HFFc6 (cell line): Measurements from ENCODE around the gene ICA1L. TPM values are rescaled to one million over a fixed set of nuclear protein-coding genes. Genes with fewer than 3 reads are reported as not detected.
"Not testable (repeated sequence)": the region's sequence is repeated elsewhere in the genome, so short reads cannot be mapped to it uniquely, and the experiment has no call there.

Experiments
- DNase-seq: peaks from one replicate; pipeline ENCODE4 v3.0.0-alpha.2; 2018
- H3K27ac Mint-ChIP-seq: 2 replicates; pipeline ENCODE4 v1.8.0; 2020; ENCODE audit warnings: mild to moderate bottlenecking, mixed read lengths
- H3K27me3 Mint-ChIP-seq: 2 replicates; pipeline ENCODE4 v1.8.0; 2021; ENCODE audit warnings: mild to moderate bottlenecking, moderate library complexity, mixed read lengths; ENCODE audit not compliant: insufficient read depth
- H3K36me3 Mint-ChIP-seq: 2 replicates; pipeline ENCODE4 v1.8.0; 2021; ENCODE audit warnings: low read depth, mixed read lengths
- H3K4me1 Mint-ChIP-seq: 2 replicates; pipeline ENCODE4 v1.8.0; 2020; ENCODE audit warnings: low read depth, mixed read lengths
- H3K4me3 Mint-ChIP-seq: 2 replicates; pipeline ENCODE4 v1.8.0; 2020; ENCODE audit warnings: mild to moderate bottlenecking, moderate library complexity, mixed read lengths
- H3K9me3 Mint-ChIP-seq: 2 replicates; pipeline ENCODE4 v1.8.0; 2020; ENCODE audit warnings: mild to moderate bottlenecking, mixed read lengths
- CTCF ChIP-seq: fragments of 200-600 bp; sonication (generic); IDR thresholded peaks from 2 replicates; pipeline ENCODE4 v1.5.0; 2021; ENCODE audit warnings: antibody characterized with exemption, mild to moderate bottlenecking
- long read RNA-seq: library from polyadenylated mRNA; unstranded; transcript quantifications from one replicate; pipeline ENCODE4 v2.0.0, GENCODE V29; 2019
- total RNA-seq, 6 experiments: library from RNA; stranded (reverse); fragmentation: NEBNext Ultra II Directional; extraction: Animal tissue kit (Norgen Biotek cat#: 25700); gene quantifications; 2 replicates in 1 of 6; 3 replicates in 5 of 6; pipeline ENCODE4 v1.2.3, GENCODE V29; 2021

The ICA1L gene
- total RNA-seq = 1 to 10 TPM; 2.6 to 4.5 (median 3.2) TPM
- long read RNA-seq, partial matches to known transcripts = 0 of 1 reads
- long read RNA-seq, other reads (novel, unspliced or antisense) = 0 of 1 reads

DNA sequence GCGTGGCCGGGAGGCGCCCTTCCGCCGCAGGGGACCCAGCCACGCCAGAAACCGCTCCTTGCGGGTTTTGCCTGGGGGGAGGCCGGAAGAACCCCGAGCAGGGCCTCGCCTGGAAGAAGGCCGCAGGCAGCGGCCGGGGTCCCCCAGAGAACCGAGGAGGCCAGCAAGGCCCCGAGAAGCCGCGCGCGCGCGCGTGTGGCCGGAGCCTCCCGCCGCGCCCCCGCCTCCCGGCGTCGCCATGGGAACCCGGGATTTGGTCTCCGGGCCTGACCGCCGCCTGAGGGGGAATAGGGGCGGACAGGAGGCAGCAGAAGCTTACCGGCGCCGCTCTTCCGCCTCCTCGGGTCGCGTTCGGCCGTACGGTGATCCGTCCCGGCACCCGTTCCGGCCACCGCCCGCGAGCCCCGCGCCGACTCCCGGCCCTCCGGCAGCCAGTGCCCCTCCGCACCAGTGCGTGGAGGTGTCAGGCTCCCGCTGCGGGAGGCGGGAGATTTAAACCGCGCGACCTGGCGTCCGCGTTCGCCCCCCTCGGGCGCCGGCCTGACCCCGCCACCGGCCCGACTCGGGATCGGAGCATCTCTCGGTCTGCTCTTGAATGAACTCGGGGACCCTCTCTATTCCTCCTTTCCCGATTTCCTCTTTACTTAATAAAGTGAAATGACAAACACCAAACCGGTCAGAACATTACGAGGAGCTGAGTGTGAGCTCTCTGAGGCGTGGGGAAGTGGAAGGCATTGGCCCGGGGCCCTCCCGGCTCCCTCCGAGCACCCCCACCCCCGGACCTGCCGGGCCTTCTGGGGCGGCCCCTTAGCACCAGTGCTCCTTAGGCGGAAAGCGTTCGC lies at the start of gene ICA1L:
Gene ICA1L (minus strand): TSS at position 467 of the 842 bp plus-strand sequence. CDS start 42,757 bp downstream, outside the sequence.
- Mint-ChIP-seq H3K4me1 (peaks cover 21% of the 10 kb centered on the region), H3K4me3 (peak within 1 kb of the TSS; percentile 95), H3K27me3 (no peaks in the 10 kb centered on the region), H3K27ac (peak within 1 kb of the TSS; percentile 90), H3K36me3 (no peaks in the 10 kb centered on the region), H3K9me3 (no peaks in the 10 kb centered on the region)
- peak; percentile 50 for DNase-seq
- TF ChIP-seq CTCF = no peak

GRCh38 chr2:202918860-202919259 lies 47.3 kb upstream of the ICA1L start:
- no peak for DNase-seq
- TF ChIP-seq CTCF = no peak
- Mint-ChIP-seq H3K27ac (no peak overlapping the region), H3K27me3 (peaks cover 2% of the 10 kb centered on the region; the same call in 1 of the 2 replicates), H3K36me3 (peaks cover 6% of the 10 kb centered on the region), H3K9me3 (peaks cover 4% of the 10 kb centered on the region; the same call in 1 of the 2 replicates), H3K4me3 (no peak overlapping the region), H3K4me1 (no peaks in the 10 kb centered on the region)

- not testable (repeated sequence) for H3K36me3 Mint-ChIP-seq, DNase-seq, H3K9me3 Mint-ChIP-seq, H3K27me3 Mint-ChIP-seq
- Mint-ChIP-seq H3K27ac (peak overlapping the region; percentile 94), H3K4me3 (peak overlapping the region; percentile 96), H3K4me1 (peaks cover 37% of the 10 kb centered on the region)
Measured at GRCh38 chr2:202912342-202913201, 41.0 kb upstream of the ICA1L start.

GRCh38 chr2:202911512-202912341 lies 40.2 kb upstream of the ICA1L start, which contains the start of the genes CARF and WDR12:
Gene CARF (plus strand): TSS chr2:202912275. CDS start chr2:202941903, 29,628 bp downstream.
Gene WDR12 (minus strand): TSS chr2:202911673. CDS start chr2:202911476, 197 bp downstream.
- no peaks in the 10 kb centered on the region for H3K27me3 Mint-ChIP-seq
- peak within 1 kb of the TSS; percentile 96 for H3K4me3 Mint-ChIP-seq
- H3K36me3 Mint-ChIP-seq = no peaks in the 10 kb centered on the region
- TF ChIP-seq CTCF = no peak
- peaks cover 37% of the 10 kb centered on the region for H3K4me1 Mint-ChIP-seq
- no peaks in the 10 kb centered on the region for H3K9me3 Mint-ChIP-seq
- H3K27ac Mint-ChIP-seq = peak within 1 kb of the TSS; percentile 94
- DNase-seq = peak; percentile 94

DNA sequence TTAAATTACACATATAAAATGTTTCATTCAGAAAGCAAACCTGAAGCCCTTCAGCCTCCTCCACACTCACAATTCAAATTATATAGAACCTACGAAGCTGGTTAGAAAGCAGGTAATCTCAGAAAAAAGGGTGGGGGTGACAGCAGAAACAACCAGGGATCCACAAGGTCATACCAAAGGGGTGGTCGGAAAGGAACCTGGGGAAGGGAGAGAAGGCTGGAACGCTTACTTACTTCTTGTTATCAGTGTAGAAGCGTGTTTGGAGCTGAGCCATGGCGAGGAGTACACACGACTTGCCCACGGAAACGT lies 39.6 kb upstream of the ICA1L start:
- no peak for TF ChIP-seq CTCF
- H3K36me3 Mint-ChIP-seq = peaks cover 2% of the 10 kb centered on the region
- H3K4me3 Mint-ChIP-seq = peak overlapping the region; percentile 96
- peak overlapping the region; percentile 94 for H3K27ac Mint-ChIP-seq
- no peaks in the 10 kb centered on the region for H3K9me3 Mint-ChIP-seq
- DNase-seq = no peak
- no peaks in the 10 kb centered on the region for H3K27me3 Mint-ChIP-seq
- peaks cover 37% of the 10 kb centered on the region for H3K4me1 Mint-ChIP-seq
